ENCODE data around the gene ACOXL.

DNA sequence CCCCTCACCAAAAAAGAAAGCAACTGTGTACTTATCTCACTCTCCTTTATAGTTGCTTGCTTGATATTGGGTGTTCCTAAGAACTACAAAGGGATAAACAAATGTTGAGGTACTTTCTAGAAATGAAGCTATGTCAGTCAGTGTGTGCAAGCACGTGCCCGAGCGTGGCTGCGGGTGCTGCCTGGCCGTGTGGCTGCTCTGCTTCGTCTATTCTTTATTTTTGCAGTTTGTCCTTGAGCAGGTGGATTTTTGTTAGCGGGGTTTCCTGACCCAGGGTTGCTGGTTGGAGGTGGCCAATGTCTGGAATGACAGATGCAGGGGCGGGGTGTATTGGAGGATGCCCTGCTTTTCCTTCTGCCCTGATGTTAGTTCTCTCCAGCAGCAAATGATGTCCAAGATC is 62.6 kb downstream of the ACOXL start:
- TF ChIP-seq, protein P1, sequence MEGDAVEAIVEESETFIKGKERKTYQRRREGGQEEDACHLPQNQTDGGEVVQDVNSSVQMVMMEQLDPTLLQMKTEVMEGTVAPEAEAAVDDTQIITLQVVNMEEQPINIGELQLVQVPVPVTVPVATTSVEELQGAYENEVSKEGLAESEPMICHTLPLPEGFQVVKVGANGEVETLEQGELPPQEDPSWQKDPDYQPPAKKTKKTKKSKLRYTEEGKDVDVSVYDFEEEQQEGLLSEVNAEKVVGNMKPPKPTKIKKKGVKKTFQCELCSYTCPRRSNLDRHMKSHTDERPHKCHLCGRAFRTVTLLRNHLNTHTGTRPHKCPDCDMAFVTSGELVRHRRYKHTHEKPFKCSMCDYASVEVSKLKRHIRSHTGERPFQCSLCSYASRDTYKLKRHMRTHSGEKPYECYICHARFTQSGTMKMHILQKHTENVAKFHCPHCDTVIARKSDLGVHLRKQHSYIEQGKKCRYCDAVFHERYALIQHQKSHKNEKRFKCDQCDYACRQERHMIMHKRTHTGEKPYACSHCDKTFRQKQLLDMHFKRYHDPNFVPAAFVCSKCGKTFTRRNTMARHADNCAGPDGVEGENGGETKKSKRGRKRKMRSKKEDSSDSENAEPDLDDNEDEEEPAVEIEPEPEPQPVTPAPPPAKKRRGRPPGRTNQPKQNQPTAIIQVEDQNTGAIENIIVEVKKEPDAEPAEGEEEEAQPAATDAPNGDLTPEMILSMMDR (IDR thresholded peaks at IDR 0.05) = no peak
- TF ChIP-seq POLR2A (IDR thresholded peaks at IDR 0.05) = no peak
